ENCODE data around the gene UST.

Gene UST

GRCh38 chr6:149063468-149063867 is 316.6 kb downstream of the UST start:
- DNase-seq (ENCODE audit: low read depth), result no peak

GRCh38 chr6:149064001-149064659 is 317.3 kb downstream of the UST start:
- DNase-seq (ENCODE audit: low read depth), result no peak

- DNase-seq (ENCODE audit: low read depth), result no peak
Measured at GRCh38 chr6:149064660-149065015, 317.8 kb downstream of the UST start.

DNA sequence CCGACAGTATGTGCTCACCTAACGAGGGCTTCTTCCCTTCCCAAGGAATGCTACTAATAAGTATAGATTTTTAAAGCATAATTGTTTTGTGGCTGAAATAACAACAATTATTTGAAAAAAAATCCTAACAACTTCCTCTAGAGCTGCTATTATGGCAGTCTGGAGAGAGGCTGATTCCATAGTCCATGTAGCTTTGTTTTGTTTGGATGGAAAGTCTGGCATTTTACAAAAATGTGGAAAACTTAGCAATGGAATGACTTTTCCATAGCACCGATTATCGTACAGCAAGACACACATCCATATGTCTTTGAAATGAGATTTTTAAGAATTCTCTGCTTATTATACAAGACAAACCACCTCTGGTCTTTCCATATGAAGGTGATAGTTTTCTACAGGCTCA is 318.3 kb downstream of the UST start:
- DNase-seq (ENCODE audit: low read depth), result no peak

DNA sequence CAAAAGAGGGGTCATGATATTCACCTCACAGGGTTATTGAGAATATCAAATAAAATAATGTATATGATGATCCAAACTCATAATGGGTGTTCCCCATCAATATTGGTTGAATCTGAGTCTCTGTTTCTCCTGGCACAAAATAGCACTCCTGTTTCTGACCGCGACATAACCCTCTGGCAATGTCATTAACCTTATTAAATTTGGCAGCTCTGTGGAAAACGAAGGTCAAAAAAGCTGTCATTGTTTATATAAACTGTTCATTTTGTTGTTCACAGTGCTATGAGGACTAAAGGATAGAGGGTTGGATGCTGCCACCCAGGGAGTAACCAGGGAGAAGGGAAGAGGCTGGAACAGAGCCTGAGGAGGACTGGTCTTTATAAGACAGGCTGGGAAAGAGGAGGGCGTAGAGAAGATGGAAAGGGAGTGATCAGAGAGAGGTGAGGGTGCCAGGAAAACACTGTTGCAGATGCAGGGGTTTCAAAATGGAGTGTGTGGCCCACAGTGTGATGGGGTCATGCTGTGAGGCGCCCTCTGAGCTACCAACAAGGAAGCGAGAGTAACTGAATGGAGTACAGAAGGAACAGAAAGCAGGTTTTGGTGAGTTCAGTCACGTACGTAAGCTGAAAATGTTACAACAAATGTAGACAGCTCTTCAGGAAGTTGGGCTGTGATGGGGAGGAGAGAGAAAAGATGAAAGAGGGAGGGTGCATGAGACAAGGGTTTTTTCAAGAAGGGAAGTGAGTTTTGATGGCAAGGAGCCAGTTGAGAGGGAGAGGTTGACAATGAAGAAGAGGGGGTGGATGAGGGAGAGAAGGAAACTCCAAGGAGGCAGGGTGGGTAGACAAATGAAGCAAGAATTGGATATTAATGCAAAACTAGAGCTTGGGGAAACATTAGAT is 319.1 kb downstream of the UST start:
- DNase-seq (ENCODE audit: low read depth), result no peak

DNA sequence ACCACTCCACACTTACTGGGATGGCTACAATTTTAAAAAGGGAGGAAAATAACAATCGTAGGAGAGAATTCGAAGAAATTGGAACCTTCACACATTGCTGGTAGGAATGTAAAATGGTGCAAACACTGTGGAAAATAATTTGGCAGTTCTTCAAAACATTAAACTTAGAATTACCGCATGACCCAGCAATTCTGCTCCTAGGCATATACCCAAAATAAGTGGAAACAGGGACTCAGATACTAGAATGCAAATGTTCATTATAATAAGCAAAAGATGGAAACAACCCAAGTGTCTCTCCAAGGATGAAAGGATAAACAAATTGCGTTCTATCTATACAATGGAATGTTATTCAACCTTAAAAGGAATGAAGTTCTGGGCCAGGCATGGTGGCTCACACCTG is 325.2 kb downstream of the UST start:
- DNase-seq (ENCODE audit: low read depth), result no peak

- no peak for DNase-seq (ENCODE audit: low read depth)
Measured at GRCh38 chr6:149074832-149075258, 328.0 kb downstream of the UST start.

- DNase-seq (ENCODE audit: low read depth), result no peak
Measured at GRCh38 chr6:149075616-149076354, 329.0 kb downstream of the UST start.

DNA sequence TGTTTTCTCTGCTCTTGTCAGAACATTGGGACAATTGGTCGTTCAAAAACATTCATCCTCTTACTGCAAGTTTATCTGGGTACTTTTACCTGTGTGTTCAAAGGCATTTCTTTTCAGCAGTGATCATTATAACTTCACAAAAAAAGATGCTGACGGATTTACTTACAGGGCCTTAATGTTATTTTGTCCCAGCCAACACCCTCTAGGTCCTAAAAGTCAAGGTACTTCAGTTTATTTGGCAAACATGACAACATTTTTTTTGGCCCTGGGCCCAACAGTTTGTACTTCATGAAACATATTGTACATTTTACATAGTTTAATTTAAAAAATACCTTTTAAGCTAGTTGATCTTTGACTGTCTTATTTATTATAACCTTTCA is 329.5 kb downstream of the UST start:
- DNase-seq (ENCODE audit: low read depth), result no peak

DNA sequence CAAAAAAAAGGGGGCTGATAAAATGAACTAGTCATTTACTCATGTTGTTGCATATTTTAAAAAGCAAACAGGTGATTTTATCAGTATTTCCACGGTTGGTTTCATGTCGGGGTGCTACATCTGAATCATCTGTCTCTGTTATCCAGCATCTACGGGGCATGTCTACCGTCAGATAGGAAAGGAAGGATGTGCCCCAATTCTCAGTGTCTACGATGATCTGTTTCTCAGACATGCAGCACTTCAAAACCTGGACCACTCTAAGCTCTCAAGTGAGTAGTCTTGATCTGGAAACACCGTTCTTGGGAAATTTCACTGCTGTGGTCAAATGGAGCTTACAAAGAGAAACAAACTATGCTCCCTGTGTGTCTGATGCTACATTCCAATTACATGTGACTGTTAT is 330.4 kb downstream of the UST start:
- DNase-seq (ENCODE audit: low read depth), result no peak

DNA sequence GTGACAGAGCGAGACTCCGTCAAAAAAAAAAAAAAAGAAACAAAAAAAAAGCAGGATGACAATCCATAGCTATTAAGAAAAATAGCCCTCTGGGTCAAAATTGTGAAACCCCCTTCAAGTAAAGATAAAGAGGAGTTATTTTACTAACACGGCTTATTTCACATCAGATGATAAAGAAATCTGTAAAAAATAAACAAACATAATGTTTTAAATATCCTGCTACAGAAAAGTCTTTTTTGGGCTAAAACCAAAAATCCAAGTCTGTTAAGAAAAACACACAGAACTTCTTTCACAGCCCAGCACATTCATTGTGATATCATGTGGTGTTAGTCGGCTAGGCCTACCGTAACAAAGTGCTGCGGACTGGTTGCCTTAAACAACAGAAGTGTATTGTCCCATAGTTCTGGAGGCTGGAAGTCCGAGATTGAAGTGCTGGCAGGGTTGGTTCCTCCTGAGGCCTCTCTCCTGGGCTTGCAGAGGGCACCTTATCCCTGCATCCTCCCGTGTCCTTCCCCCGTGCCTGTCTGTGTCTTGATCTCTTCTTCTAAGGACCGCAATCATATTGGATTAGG is 331.5 kb downstream of the UST start:
- no peak for DNase-seq (ENCODE audit: low read depth)

GRCh38 chr6:149079456-149079855 is 332.6 kb downstream of the UST start:
- DNase-seq (ENCODE audit: low read depth), result no peak

GRCh38 chr6:149079911-149080491 is 333.2 kb downstream of the UST start:
- no peak for DNase-seq (ENCODE audit: low read depth)

DNA sequence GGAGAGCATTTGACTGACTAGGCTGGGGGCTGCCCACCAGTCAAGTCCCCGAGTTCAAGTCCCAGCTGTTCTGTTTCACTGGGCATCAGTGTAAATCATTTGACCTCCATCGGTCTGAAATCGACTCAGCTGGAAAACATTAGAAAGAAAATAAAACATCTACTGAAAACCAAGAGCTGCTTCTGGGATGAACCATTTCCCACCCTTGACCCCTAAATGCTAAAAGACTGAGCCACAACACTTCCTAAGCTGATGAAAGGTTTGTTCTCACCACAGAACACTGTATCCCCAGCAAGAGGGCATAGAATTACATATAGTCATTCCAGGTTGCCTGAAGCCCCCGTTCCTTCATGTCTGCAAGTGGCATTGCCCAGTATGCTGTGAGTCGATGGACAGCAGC is 333.7 kb downstream of the UST start:
- DNase-seq (ENCODE audit: low read depth), result no peak

- no peak for DNase-seq (ENCODE audit: low read depth)
Measured at GRCh38 chr6:149081281-149081680, 334.5 kb downstream of the UST start.

DNA sequence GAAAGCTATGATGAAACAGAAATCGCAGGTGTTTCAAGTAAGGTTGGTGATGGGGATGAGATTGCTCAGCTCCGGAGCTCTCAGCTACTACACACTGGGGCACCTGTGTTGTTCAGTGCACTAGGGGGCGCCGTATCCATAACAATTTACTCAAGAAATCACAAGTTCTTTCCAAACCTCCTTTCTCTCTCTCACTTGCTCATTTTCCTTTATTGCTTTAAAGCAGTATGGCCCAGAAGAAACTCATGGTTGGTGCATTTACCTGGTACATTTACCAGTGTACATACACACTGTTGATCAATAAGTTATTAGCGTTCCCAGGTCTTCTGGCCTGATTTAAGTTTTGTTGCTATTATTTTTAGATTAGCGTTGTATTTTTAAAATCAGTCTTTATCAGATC is 335.5 kb downstream of the UST start:
- no peak for DNase-seq (ENCODE audit: low read depth)

- DNase-seq (ENCODE audit: low read depth), result no peak
Measured at GRCh38 chr6:149084026-149084425, 337.2 kb downstream of the UST start.

DNA sequence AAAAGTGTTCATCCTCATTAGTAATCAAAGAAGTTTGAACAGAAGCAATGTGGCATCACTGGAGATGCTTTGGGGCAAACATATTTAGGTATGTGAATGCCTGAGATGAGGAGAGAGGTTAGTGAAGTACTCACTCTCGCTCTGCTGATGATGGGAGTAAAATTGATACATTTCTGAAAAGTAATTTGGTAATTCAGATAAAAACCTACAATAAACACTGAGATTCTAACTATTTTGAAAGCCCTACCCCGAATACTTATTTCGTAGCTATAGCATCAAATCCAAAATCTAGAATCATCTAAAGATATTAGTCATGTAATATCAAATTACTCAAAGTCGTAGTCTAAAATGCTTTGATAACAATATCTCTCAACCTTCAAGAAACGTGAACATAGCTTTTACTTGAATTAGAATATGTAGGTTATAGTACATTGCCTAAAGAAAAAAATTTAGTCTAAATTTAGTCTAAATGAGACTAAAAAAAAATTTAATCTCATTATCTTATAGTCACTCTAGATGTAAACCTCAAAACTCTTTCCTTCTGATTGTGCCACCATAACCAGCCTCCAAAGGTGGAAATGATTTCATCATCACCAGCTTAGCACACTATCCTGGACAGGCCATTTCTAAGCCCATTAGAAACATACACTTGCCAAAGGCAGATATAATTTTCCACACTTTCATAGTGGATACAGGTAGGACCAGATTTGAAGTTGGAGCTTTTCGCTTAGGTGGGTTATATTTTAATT is 338.2 kb downstream of the UST start:
- no peak for DNase-seq (ENCODE audit: low read depth)

DNA sequence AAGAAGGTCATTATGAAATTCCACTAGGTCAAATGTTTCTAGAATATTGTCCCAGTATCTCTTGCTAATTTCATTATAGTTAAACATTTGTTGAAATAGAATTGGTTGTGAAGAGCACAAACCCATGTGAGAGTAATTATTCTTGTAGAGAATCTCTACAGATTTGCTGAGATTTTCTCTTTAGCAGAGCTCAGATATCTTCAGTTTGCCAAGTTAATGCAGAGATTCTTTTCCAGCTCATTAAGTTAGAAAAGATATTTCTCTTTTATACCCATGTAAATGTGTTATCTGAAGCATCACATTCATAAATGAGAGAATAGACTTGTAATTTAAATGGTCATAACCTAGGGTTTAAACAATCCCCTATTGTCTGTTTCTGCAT is 338.7 kb downstream of the UST start:
- no peak for DNase-seq (ENCODE audit: low read depth)

DNA sequence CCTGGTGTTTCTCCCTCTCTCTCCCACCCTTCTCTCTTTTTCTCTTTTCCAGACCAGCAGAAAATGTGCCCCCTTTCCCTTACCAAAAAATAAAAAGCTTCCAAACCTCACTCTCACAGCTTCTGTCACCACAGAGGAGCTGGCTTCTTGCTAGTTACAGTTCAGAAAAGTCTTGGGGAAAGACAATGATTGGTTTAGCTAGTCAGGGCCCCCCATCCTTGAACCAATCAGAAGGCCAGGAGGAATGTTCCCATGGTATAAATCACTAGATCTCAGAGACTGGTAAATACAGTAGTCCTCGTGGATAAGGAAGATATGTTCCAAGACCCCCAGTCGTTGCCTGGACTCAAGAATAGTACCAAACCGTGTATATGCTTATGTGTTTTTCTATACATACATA is 339.5 kb downstream of the UST start:
- no peak for DNase-seq (ENCODE audit: low read depth)

GRCh38 chr6:149087898-149088297 is 341.1 kb downstream of the UST start:
- no peak for DNase-seq (ENCODE audit: low read depth)

GRCh38 chr6:149088361-149088760 is 341.5 kb downstream of the UST start:
- DNase-seq (ENCODE audit: low read depth), result no peak

Data from GM04503 (cell line).